GM23248 (cell line): ENCODE data around the gene ABR.

Source experiments
- EZH2 ChIP-seq: fragments of 200-600 bp; sonication (generic); IDR thresholded peaks from 2 replicates; pipeline ENCODE4 v1.6.1; 2018; ENCODE audit warnings: antibody characterized with exemption, mild to moderate bottlenecking; ENCODE audit not compliant: insufficient read depth, poor library complexity, severe bottlenecking
- EZH2phosphoT487 ChIP-seq: fragments of 200-600 bp; sonication (generic); IDR thresholded peaks from 2 replicates; pipeline ENCODE4 v1.6.1; 2018; ENCODE audit warnings: antibody characterized with exemption, moderate library complexity, mild to moderate bottlenecking, low read depth; ENCODE audit not compliant: insufficient read depth

DNA sequence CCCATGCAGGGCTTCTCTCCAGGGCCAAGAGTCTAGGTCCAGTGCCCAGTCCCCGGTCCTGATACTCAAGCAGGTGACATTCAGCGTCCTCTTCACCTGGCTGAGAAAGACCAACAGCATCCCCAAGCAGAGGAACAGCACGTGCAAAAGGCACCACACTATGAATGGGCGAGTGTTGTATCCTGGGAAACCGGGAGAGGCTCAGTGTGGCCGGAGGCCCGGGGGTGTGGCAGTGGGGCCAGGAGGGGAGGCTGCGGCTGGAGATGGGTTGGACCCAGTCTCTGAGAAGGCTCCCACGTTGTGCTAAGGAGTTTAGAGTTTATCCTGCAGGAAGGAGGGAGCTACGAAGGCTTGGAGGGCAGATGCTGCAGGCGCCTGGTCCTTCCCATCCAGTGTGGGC, 13.5 kb downstream of the ABR start:
- TF ChIP-seq EZH2 = no peak
- TF ChIP-seq EZH2phosphoT487 = no peak
